NCI-H510A (cell line): ENCODE data around the gene KIR2DL1.
"Not testable (repeated sequence)": the region's sequence is repeated elsewhere in the genome, so short reads cannot be mapped to it uniquely, and the experiment has no call there.

Experiments
- DNase-seq: peaks from one replicate; lab custom pipeline; 2025; lab: John Stamatoyannopoulos, UW

KIR2DL1 gene

DNA sequence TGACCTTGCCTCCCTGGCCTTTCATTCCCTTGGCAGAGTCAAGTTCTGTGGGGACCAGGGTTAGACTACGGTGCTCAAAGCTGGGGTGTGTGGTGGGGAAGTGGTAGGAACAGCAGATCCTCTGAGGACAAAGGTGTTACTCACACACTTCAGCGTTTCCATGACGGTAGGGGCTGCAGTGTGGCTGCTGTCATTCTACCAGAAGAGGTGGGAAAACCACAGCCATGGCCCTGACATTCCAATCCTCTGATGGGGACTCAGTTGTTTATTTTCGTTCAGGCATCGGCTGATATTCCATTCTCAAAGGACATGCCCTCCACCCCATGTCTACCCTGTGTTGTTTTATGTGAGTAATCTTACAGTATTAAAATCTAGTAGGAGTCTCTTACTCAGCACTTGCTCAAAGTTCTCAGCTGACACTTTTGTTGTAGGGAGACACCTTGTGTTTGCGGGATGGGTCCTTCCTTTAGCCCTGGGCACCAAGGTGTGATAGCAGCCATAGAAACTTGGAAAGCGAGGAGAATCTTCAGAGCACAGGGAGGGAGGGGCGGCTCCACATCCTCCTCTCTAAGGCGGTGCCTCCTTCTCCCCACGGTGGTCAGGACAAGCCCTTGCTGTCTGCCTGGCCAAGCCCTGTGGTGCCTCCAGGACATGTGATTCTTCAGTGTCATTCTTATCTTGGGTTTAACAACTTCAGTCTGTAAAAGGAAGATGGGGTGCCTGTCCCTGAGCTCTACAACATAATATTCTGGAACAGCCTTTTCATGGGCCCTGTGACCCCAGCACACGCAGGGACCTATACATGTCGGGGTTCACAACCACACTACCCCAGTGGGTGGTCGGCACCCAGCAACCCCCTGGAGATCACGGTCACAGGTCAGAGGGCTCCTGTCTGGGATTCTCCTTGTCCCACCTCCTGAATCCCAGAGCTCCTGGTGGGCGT, 1.7 kb downstream of the KIR2DL1 start:
- not testable (repeated sequence) for DNase-seq

- DNase-seq, result not testable (repeated sequence)
Observed at GRCh38 chr19:54772666-54773065, 3.1 kb downstream of the KIR2DL1 start.

DNA sequence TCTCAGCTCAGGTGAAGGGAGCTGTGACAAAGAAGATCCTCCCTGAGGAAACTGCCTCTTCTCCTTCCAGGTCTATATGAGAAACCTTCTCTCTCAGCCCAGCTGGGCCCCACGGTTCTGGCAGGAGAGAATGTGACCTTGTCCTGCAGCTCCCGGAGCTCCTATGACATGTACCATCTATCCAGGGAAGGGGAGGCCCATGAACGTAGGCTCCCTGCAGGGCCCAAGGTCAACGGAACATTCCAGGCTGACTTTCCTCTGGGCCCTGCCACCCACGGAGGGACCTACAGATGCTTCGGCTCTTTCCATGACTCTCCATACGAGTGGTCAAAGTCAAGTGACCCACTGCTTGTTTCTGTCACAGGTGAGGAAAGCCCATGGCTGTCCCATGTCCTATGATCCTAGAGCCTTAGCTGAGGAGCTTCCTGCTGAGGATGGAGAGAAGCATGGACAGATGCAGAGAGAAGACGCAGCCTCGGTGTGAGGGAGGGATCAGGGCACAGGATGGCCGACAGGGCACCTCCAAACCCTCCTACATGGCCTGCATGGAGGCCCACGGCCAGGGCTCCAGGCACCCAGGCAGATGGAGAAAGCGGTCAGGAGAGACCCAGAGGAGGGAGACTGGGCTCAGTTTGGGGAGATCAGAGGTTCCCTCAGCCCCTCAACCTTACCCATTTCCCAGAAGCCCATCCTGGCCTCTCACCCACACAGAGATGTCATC, 5.7 kb downstream of the KIR2DL1 start:
- DNase-seq, result not testable (repeated sequence)

GRCh38 chr19:54775830-54776229, 6.2 kb downstream of the KIR2DL1 start:
- not testable (repeated sequence) for DNase-seq

GRCh38 chr19:54777851-54778250, 8.3 kb downstream of the KIR2DL1 start:
- not testable (repeated sequence) for DNase-seq

DNA sequence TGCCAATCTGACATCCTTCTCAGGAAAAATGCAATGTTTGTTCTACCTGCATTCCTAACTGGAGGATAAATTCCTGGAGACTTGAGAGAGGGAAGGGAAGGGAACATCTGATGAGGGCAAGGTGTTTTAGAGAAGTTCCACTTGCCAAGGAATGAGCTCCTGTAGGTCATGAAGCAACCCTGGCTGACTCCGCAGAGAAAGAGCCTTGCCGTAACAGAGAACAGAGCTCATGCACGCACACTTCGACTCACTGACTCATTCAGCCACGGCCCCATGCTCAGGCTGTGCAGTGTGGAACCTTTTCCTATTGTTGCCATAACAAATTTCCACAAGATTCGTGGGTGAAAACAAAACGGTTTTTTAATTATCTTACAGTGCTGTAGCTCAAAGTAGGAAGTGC, 9.3 kb downstream of the KIR2DL1 start:
- DNase-seq, result not testable (repeated sequence)

- not testable (repeated sequence) for DNase-seq
Observed at GRCh38 chr19:54782916-54783315, 13.3 kb downstream of the KIR2DL1 start.

DNA sequence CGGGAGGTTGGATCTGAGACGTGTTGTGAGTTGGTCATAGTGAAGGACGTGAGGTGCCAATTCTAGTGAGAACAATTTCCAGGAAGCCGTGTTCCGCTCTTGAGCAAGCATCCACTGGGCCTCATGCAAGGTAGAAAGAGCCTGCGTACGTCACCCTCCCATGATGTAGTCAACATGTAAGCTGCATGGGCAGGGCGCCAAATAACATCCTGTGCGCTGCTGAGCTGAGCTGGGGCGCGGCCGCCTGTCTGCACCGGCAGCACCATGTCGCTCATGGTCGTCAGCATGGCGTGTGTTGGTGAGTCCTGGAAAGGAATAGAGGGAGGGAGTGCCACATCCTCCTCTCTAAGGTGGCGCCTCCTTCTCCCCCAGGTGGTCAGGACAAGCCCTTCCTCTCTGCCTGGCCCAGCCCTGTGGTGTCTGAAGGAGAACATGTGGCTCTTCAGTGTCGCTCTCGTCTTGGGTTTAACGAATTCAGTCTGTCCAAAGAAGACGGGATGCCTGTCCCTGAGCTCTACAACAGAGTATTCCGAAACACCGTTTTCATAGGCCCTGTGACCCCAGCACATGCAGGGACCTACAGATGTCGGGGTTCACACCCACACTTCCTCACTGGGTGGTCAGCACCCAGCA, 16.6 kb downstream of the KIR2DL1 start:
- not testable (repeated sequence) for DNase-seq

- not testable (repeated sequence) for DNase-seq
Observed at GRCh38 chr19:54788154-54788553, 18.6 kb downstream of the KIR2DL1 start.

DNA sequence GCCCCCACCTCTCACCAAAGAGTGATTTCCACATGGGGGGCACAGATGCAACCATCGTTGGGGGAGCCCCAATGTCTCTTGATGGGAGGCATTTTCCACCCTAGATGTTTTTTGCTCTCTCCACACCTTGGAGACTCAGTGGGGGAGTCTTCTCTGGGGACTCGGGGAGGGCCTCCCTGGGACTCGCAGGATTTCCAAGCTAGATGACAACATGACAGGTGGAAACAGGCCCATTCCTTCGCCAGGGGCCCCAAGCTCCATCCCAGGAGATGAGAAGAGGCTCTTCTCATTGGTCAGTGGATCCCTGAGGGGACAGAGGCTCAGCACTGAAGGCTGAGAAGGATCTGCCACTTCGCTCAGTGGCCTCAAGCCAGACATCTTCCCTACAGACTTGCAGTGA, 21.1 kb downstream of the KIR2DL1 start:
- no peak for DNase-seq

GRCh38 chr19:54791476-54791875, 21.9 kb downstream of the KIR2DL1 start:
- no peak for DNase-seq

DNA sequence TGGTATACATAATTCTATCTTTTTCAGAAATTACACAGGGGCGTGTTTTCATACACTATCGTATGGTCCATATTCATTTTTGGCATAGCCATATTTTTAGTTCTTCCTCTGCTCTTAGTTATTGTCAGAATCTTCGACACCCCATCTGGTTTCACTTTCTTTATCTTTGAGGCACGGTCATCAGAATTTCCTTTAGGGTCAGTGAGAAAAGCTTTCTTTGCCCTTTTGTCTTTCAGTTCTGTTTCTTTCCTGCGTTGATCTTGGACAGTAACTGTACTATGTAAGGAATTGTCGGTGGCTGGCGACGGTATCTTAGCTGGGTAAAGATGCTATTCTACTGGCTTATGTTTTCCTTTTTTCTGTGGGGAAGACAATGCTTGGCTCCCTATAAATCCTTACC, 23.2 kb downstream of the KIR2DL1 start:
- no peak for DNase-seq

DNA sequence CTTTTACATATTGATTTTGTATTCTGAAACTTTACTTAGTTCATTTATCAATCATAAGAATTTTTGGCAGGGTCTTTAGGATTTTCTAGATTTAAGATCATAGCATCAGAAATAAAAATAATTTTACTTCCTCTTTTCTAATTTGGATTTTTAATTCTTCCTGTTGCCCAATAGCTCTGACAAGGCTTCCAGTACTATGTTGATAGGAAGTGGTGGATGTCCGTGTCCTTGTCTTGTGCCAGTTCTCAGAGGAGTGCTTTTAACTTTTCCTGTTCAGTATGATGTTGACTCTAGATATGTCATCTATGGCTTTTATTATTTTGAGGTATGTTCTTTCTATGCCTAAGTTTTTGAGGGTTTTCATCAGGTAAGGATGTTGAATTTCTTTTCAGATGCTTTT, 26.2 kb downstream of the KIR2DL1 start:
- DNase-seq, result no peak

DNA sequence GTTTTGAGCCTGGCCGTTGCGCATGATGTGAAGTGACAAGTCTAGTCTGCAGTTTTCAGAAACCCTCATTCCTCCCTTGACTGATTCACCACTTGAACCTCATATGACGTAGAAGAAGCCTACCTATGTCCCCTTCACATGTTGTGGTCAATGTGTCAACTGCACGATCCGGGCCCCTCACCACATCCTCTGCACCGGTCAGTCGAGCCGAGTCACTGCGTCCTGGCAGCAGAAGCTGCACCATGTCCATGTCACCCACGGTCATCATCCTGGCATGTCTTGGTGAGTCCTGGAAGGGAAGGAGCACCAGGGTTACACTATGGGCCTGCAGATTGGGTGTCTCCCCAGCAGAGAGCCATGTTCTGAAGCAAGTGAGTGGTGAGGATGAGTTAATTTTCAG, 33.8 kb downstream of the KIR2DL1 start, which contains the start of gene KIR2DL4:
TSS of gene KIR2DL4 (plus strand) at position 201 of the 400 bp plus-strand sequence. CDS start at position 243, 42 bp downstream.
- no peak for DNase-seq

DNA sequence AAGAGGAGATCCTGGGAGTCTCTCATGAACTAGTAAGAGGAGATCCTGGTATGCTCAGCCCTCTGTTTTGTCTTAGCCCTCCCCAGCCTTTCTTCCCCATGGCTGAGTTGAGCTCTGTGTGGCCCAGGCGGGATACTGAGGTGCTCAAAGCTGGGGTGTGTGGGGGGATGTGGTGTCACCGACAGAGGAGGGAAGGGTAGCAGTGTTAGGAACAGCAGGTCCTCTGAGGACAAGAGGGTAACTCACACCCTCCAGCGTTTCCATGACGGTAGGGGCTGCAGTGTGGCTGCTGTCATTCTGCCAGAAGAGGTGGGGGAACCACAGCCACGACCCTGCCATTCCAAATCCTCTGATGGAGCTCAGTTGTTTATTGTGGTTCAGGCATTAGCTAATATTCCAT, 34.5 kb downstream of the KIR2DL1 start:
- DNase-seq, result no peak

DNA sequence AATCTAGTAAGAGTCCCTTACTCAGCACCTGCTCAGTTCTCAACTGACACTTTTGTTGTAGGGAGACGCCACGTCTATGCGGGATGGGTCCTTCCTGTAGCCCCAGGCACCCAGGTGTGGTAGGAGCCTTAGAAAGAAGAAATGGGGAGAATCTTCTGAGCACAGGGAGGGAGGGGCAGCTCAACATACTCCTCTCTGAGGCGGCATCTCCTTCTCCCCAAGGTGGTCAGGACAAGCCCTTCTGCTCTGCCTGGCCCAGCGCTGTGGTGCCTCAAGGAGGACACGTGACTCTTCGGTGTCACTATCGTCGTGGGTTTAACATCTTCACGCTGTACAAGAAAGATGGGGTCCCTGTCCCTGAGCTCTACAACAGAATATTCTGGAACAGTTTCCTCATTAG, 35.0 kb downstream of the KIR2DL1 start:
- DNase-seq, result no peak

- no peak for DNase-seq
Observed at GRCh38 chr19:54805665-54806515, 36.3 kb downstream of the KIR2DL1 start.

GRCh38 chr19:54806516-54806838, 36.9 kb downstream of the KIR2DL1 start:
- DNase-seq, result no peak

DNA sequence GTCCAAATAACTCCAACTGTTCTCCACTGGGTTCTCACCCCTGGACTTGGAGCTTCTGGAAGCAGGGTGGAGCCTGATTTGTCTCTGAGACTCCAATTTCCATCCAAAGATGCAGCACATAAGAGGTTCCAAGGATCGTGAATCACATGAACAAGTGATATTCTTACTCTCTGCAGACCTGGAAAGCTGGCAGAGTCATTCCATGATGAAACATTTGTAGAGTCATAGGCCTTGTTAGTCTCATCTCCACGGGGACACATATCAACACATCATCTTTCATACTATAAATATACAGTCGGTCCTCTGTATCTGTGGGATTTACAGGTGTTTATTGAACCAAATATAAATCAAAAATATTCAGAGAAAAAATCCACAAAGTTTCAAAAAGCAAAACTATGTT, 45.0 kb downstream of the KIR2DL1 start:
- not testable (repeated sequence) for DNase-seq

DNA sequence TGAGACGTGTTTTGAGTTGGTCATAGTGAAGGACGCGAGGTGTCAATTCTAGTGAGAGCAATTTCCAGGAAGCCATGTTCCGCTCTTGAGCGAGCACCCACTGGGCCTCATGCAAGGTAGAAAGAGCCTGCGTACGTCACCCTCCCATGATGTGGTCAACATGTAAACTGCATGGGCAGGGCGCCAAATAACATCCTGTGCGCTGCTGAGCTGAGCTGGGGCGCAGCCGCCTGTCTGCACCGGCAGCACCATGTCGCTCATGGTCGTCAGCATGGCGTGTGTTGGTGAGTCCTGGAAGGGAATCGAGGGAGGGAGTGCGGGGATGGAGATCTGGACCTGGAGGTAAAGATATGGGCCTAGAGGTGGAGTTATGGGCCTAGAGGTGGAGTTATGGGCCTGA, 46.7 kb downstream of the KIR2DL1 start, which contains the start of gene KIR3DL1:
TSS of gene KIR3DL1 (plus strand) at position 218 of the 400 bp plus-strand sequence.
- not testable (repeated sequence) for DNase-seq
